G401 (cell line): ENCODE data around the gene GPR139. TPM values are rescaled to one million over a fixed set of nuclear protein-coding genes. Genes with fewer than 3 reads are reported as not detected.

Experiments used
- DNase-seq: peaks from one replicate; pipeline ENCODE4 v3.0.0-alpha.2; 2015; ENCODE audit warnings: low spot score
- in situ Hi-C: cut with HindIII; loops from 2 replicates; pipeline ENCODE4 v1.10.0; 2016; ENCODE audit warnings: low sequenced_read_pairs, mixed read lengths
- total RNA-seq: library from RNA; depleted of rRNA; stranded (reverse); fragments of >200 nt; shearing (Covaris generic); gene quantifications from 2 replicates; pipeline ENCODE4 v1.2.3, GENCODE V29; 2014; rRNA removed

Gene GPR139
- total RNA-seq, 1 experiment from 2014 or later = not detected

GRCh38 chr16:19997734-19998133, 76.0 kb downstream of the GPR139 start:
- no peak for DNase-seq
- in situ Hi-C loops = no loop called here

- in situ Hi-C loops = no loop called here
These were observed 76.4 kb downstream of the GPR139 start for GRCh38 chr16:19997264-19997663.

GRCh38 chr16:19994466-19995170, 79.1 kb downstream of the GPR139 start:
- peak; percentile 9 for DNase-seq
- in situ Hi-C loops = no loop called here

More at GRCh38 chr16:19997264-19997663, 76.4 kb downstream of the GPR139 start:
- no peak for DNase-seq

GRCh38 chr16:19991614-19992013, 82.1 kb downstream of the GPR139 start:
- in situ Hi-C loops = no loop called here
- DNase-seq = no peak

- no peak for DNase-seq
- in situ Hi-C loops = no loop called here
These were observed 89.6 kb downstream of the GPR139 start for GRCh38 chr16:19984135-19984534.

Other genes starting within 250 kb of the GPR139 start
- gene GPRC5B, start 189.0 kb downstream of the GPR139 start, total RNA-seq = 0.88 and 2.5 TPM in 2 replicates